ENCODE results near the gene FAM163A. TPM values are rescaled to one million over a fixed set of nuclear protein-coding genes. Genes with fewer than 3 reads are reported as not detected.

FAM163A gene
- total RNA-seq, 4 donors from 2014 or later, result 0.44 TPM; not detected in 3

GRCh38 chr1:179808503-179808902 lies 65.4 kb downstream of the FAM163A start:
- Histone ChIP-seq H3K4me3 (no peak overlapping the region), H3K27ac (no peak overlapping the region), H3K4me1 (peaks cover 0 to 6% (median 0%) of the 10 kb centered on the region in 4 donors), H3K27me3 (no peaks in the 10 kb centered on the region), H3K9me3 (no peaks in the 10 kb centered on the region), H3K36me3 (no peaks in the 10 kb centered on the region)
- no peak for DNase-seq (ENCODE audit: low spot score in 2 of 2)
- TF ChIP-seq POLR2A (IDR thresholded peaks at IDR 0.05), result no peak
- TF ChIP-seq EP300 (IDR thresholded peaks at IDR 0.05), result no peak
- TF ChIP-seq, protein P1, sequence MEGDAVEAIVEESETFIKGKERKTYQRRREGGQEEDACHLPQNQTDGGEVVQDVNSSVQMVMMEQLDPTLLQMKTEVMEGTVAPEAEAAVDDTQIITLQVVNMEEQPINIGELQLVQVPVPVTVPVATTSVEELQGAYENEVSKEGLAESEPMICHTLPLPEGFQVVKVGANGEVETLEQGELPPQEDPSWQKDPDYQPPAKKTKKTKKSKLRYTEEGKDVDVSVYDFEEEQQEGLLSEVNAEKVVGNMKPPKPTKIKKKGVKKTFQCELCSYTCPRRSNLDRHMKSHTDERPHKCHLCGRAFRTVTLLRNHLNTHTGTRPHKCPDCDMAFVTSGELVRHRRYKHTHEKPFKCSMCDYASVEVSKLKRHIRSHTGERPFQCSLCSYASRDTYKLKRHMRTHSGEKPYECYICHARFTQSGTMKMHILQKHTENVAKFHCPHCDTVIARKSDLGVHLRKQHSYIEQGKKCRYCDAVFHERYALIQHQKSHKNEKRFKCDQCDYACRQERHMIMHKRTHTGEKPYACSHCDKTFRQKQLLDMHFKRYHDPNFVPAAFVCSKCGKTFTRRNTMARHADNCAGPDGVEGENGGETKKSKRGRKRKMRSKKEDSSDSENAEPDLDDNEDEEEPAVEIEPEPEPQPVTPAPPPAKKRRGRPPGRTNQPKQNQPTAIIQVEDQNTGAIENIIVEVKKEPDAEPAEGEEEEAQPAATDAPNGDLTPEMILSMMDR (IDR thresholded peaks at IDR 0.05), result no peak
- WGBS, 2 donors, result 80 to 100% methylated on average over 1 of the region's 1 CpG

- WGBS, 2 donors, result 39 to 40% methylated on average over 14 of the region's 14 CpGs
- Histone ChIP-seq H3K4me1 (peaks cover 0 to 14% (median 4%) of the 10 kb centered on the region in 4 donors), H3K4me3 (no peak overlapping the region), H3K27me3 (no peaks in the 10 kb centered on the region), H3K27ac (no peak overlapping the region), H3K9me3 (no peaks in the 10 kb centered on the region), H3K36me3 (no peaks in the 10 kb centered on the region)
- peak in 1 of 2 donors; percentile 38 for DNase-seq (ENCODE audit: low spot score in 2 of 2)
- TF ChIP-seq, protein P1 (IDR thresholded peaks at IDR 0.05), result peak; percentile 82 to 92 (median 90)
- TF ChIP-seq POLR2A (IDR thresholded peaks at IDR 0.05), result no peak
Measured at GRCh38 chr1:179809506-179810366, 66.6 kb downstream of the FAM163A start.

DNA sequence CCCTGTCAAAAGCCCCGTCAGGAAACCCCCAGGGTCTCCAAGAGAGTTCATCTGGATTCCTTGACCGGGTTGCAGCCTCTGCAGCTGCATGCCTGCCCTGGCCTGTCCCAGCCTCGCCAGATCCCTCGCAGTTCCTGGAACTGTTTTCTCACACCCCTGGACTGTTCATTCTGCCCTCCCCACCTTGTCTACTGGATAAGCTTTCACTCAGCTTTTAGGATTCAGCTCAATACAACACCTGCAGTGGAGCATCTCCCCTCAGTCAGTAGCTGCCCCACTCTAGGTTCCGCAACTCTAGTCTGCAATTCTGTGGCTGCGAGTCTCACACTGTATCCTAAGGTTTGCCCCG lies 67.2 kb downstream of the FAM163A start:
- WGBS, 2 donors, result 72 to 78% methylated on average over 7 of the region's 7 CpGs

GRCh38 chr1:179812501-179813292 lies 69.6 kb downstream of the FAM163A start:
- no peak overlapping the region for H3K4me3 ChIP-seq
- H3K36me3 ChIP-seq, result no peaks in the 10 kb centered on the region
- 78 to 85% methylated on average over 25 to 32 of the region's 37 CpGs for WGBS, 2 donors
- DNase-seq (ENCODE audit: low spot score in 2 of 2), result no peak
- no peak overlapping the region for H3K27ac ChIP-seq
- H3K9me3 ChIP-seq, result no peaks in the 10 kb centered on the region
- no peaks in the 10 kb centered on the region for H3K27me3 ChIP-seq
- TF ChIP-seq POLR2A (IDR thresholded peaks at IDR 0.05) (no peak), EP300 (IDR thresholded peaks at IDR 0.05) (no peak)
- TF ChIP-seq, protein P1 (IDR thresholded peaks at IDR 0.05), result no peak
- peaks cover 0 to 42% (median 9%) of the 10 kb centered on the region in 4 donors for H3K4me1 ChIP-seq

More for the DNA sequence above, 67.2 kb downstream of the FAM163A start:
- H3K27ac ChIP-seq, result no peak overlapping the region
- peaks cover 0 to 19% (median 6%) of the 10 kb centered on the region in 4 donors for H3K4me1 ChIP-seq
- DNase-seq (ENCODE audit: low spot score in 2 of 2), result no peak
- TF ChIP-seq EP300 (IDR thresholded peaks at IDR 0.05), result no peak
- no peaks in the 10 kb centered on the region for H3K9me3 ChIP-seq
- no peaks in the 10 kb centered on the region for H3K36me3 ChIP-seq
- H3K4me3 ChIP-seq, result no peak overlapping the region
- H3K27me3 ChIP-seq, result no peaks in the 10 kb centered on the region

GRCh38 chr1:179813626-179814545 lies 70.8 kb downstream of the FAM163A start:
- Histone ChIP-seq H3K4me3 (peak overlapping the region in 3 of 4 donors; percentile 11 to 47 (median 47)), H3K9me3 (no peaks in the 10 kb centered on the region), H3K27me3 (no peaks in the 10 kb centered on the region), H3K4me1 (peaks cover 0 to 53% (median 9%) of the 10 kb centered on the region in 4 donors), H3K36me3 (no peaks in the 10 kb centered on the region), H3K27ac (peak overlapping the region in 1 of 4 donors; percentile 63)
- DNase-seq (ENCODE audit: low spot score in 2 of 2), result no peak
- WGBS, 2 donors, result 72 to 85% methylated on average over 15 to 25 of the region's 28 CpGs
- no peak for TF ChIP-seq POLR2A (IDR thresholded peaks at IDR 0.05)
- TF ChIP-seq, protein P1 (IDR thresholded peaks at IDR 0.05), result no peak
- TF ChIP-seq EP300 (IDR thresholded peaks at IDR 0.05), result no peak

Data from tibial nerve (tissue), 4 donors.